Neural progenitor cell (in vitro differentiated cells): ENCODE results near the gene RSAD2. TPM values are rescaled to one million over a fixed set of nuclear protein-coding genes. Genes with fewer than 3 reads are reported as not detected.

ENCODE experiments used
- DNase-seq: peaks from one replicate; pipeline ENCODE4 v3.0.0-alpha.2; 2016; ENCODE audit warnings: low spot score
- H2AFZ ChIP-seq: fragments of 200-600 bp; sonication (generic); replicated peaks from 2 replicates; pipeline ENCODE4 v1.6.1; 2016; ENCODE audit warnings: antibody characterized with exemption
- H3F3A ChIP-seq: fragments of 200-600 bp; sonication (generic); 2 replicates; pipeline ENCODE4 v1.6.1; 2016; ENCODE audit warnings: antibody characterized with exemption, low read depth
- H3K27ac ChIP-seq: fragments of 200-600 bp; sonication (generic); 2 replicates; pipeline ENCODE4 v1.5.1; 2016; ENCODE audit warnings: mild to moderate bottlenecking
- H3K27me3 ChIP-seq: fragments of 200-600 bp; sonication (generic); 2 replicates; pipeline ENCODE4 v1.6.1; 2016; ENCODE audit warnings: mild to moderate bottlenecking, moderate library complexity
- H3K36me3 ChIP-seq: fragments of 200-600 bp; sonication (generic); 2 replicates; pipeline ENCODE4 v1.5.1; 2016
- H3K4me1 ChIP-seq: fragments of 200-600 bp; sonication (generic); 2 replicates; pipeline ENCODE4 v1.6.1; 2016; ENCODE audit warnings: mixed run types
- H3K4me2 ChIP-seq: fragments of 200-600 bp; sonication (generic); 2 replicates; pipeline ENCODE4 v1.6.1; 2016
- H3K4me3 ChIP-seq: fragments of 200-600 bp; sonication (generic); 2 replicates; pipeline ENCODE4 v1.5.1; 2016
- H3K79me2 ChIP-seq: fragments of 200-600 bp; sonication (generic); 2 replicates; pipeline ENCODE4 v1.6.1; 2016; ENCODE audit warnings: low read depth
- H3K9ac ChIP-seq: fragments of 200-600 bp; sonication (generic); 2 replicates; pipeline ENCODE4 v1.6.1; 2016
- H3K9me3 ChIP-seq: fragments of 200-600 bp; sonication (generic); 2 replicates; pipeline ENCODE4 v1.5.1; 2016; ENCODE audit warnings: low read depth
- H4K20me1 ChIP-seq: fragments of 200-600 bp; sonication (generic); 2 replicates; pipeline ENCODE4 v1.6.1; 2016; ENCODE audit warnings: low read depth
- H3K27ac Mint-ChIP-seq: 3 replicates; pipeline ENCODE4 v1.8.0; 2021; ENCODE audit warnings: mixed read lengths
- H3K27me3 Mint-ChIP-seq: 2 replicates; pipeline ENCODE4 v1.8.0; 2022; ENCODE audit warnings: low read depth, mild to moderate bottlenecking, inconsistent platforms, moderate library complexity, mixed read lengths; ENCODE audit not compliant: insufficient read depth
- H3K36me3 Mint-ChIP-seq: 3 replicates; pipeline ENCODE4 v1.8.0; 2021; ENCODE audit warnings: mixed read lengths
- H3K4me1 Mint-ChIP-seq: 3 replicates; pipeline ENCODE4 v1.8.0; 2021; ENCODE audit warnings: mixed read lengths
- H3K4me3 Mint-ChIP-seq: 3 replicates; pipeline ENCODE4 v1.8.0; 2021; ENCODE audit warnings: mild to moderate bottlenecking, moderate library complexity, mixed read lengths
- H3K9me3 Mint-ChIP-seq: 3 replicates; pipeline ENCODE4 v1.8.0; 2020; ENCODE audit warnings: mixed read lengths
- CTCF ChIP-seq: fragments of 200-600 bp; sonication (generic); IDR thresholded peaks from 2 replicates; pipeline ENCODE4 v1.5.1; 2017; ENCODE audit warnings: antibody characterized with exemption, mild to moderate bottlenecking
- EZH2 ChIP-seq: fragments of 200-600 bp; sonication (generic); IDR thresholded peaks from 2 replicates; pipeline ENCODE4 v1.6.1; 2017; ENCODE audit warnings: antibody characterized with exemption, mild to moderate bottlenecking, moderate library complexity
- EZH2phosphoT487 ChIP-seq: fragments of 200-600 bp; sonication (generic); IDR thresholded peaks from 2 replicates; pipeline ENCODE4 v1.6.1; 2017; ENCODE audit warnings: antibody characterized with exemption
- total RNA-seq: library from RNA; depleted of rRNA; stranded (reverse); fragments of >200 nt; gene quantifications from 2 replicates; pipeline ENCODE4 v1.2.3, GENCODE V29; 2015; ENCODE audit warnings: low replicate concordance

RSAD2 gene
- total RNA-seq, 1 donor from 2014 or later: not detected

GRCh38 chr2:6883448-6884122 lies 6.0 kb downstream of the RSAD2 start:
- Histone ChIP-seq H3F3A (no peaks in the 10 kb centered on the region), H3K4me1 (no peaks in the 10 kb centered on the region), H2AFZ (no peak overlapping the region), H3K4me2 (no peak overlapping the region), H3K9ac (no peak overlapping the region), H3K79me2 (no peaks in the 10 kb centered on the region), H3K9me3 (no peaks in the 10 kb centered on the region), H3K27ac (no peak overlapping the region), H3K36me3 (no peaks in the 10 kb centered on the region), H4K20me1 (no peaks in the 10 kb centered on the region), H3K27me3 (no peaks in the 10 kb centered on the region), H3K4me3 (no peak overlapping the region)
- H3K27ac Mint-ChIP-seq: no peak overlapping the region
- TF ChIP-seq CTCF (no peak), EZH2phosphoT487 (no peak), EZH2 (no peak)
- H3K4me1 Mint-ChIP-seq: no peaks in the 10 kb centered on the region
- H3K9me3 Mint-ChIP-seq: peaks cover 9% of the 10 kb centered on the region
- H3K27me3 Mint-ChIP-seq: peaks cover 10% of the 10 kb centered on the region
- no peaks in the 10 kb centered on the region for H3K36me3 Mint-ChIP-seq
- DNase-seq: no peak
- H3K4me3 Mint-ChIP-seq: no peak overlapping the region

GRCh38 chr2:6885551-6885950 lies 8.0 kb downstream of the RSAD2 start:
- no peak overlapping the region for H3K4me3 ChIP-seq
- Mint-ChIP-seq H3K36me3 (no peaks in the 10 kb centered on the region), H3K4me1 (no peaks in the 10 kb centered on the region), H3K4me3 (no peak overlapping the region), H3K9me3 (peaks cover under 1% of the 10 kb centered on the region), H3K27me3 (peaks cover 12% of the 10 kb centered on the region), H3K27ac (no peak overlapping the region)
- H3K27ac ChIP-seq: no peak overlapping the region
- H3K27me3 ChIP-seq: no peaks in the 10 kb centered on the region
- no peak overlapping the region for H3K4me2 ChIP-seq
- TF ChIP-seq EZH2 (no peak), CTCF (no peak), EZH2phosphoT487 (no peak)
- no peaks in the 10 kb centered on the region for H3K79me2 ChIP-seq
- H3K9ac ChIP-seq: no peak overlapping the region
- no peaks in the 10 kb centered on the region for H3F3A ChIP-seq
- H3K36me3 ChIP-seq: no peaks in the 10 kb centered on the region
- DNase-seq: no peak
- no peaks in the 10 kb centered on the region for H4K20me1 ChIP-seq
- H3K9me3 ChIP-seq: no peaks in the 10 kb centered on the region
- H2AFZ ChIP-seq: no peak overlapping the region
- no peaks in the 10 kb centered on the region for H3K4me1 ChIP-seq

GRCh38 chr2:6885968-6886367 lies 8.4 kb downstream of the RSAD2 start:
- H3K79me2 ChIP-seq: no peaks in the 10 kb centered on the region
- no peaks in the 10 kb centered on the region for H3K9me3 Mint-ChIP-seq
- no peak overlapping the region for H3K4me2 ChIP-seq
- no peaks in the 10 kb centered on the region for H3K4me1 ChIP-seq
- H3F3A ChIP-seq: no peaks in the 10 kb centered on the region
- TF ChIP-seq EZH2phosphoT487 (no peak), EZH2 (no peak), CTCF (no peak)
- H4K20me1 ChIP-seq: no peaks in the 10 kb centered on the region
- no peak overlapping the region for H3K4me3 Mint-ChIP-seq
- H3K27me3 Mint-ChIP-seq: peaks cover 12% of the 10 kb centered on the region
- H3K36me3 Mint-ChIP-seq: no peaks in the 10 kb centered on the region
- H2AFZ ChIP-seq: no peak overlapping the region
- H3K27me3 ChIP-seq: no peaks in the 10 kb centered on the region
- H3K27ac Mint-ChIP-seq: no peak overlapping the region
- no peak for DNase-seq
- no peaks in the 10 kb centered on the region for H3K36me3 ChIP-seq
- H3K4me1 Mint-ChIP-seq: no peaks in the 10 kb centered on the region
- no peak overlapping the region for H3K9ac ChIP-seq
- no peak overlapping the region for H3K4me3 ChIP-seq
- no peaks in the 10 kb centered on the region for H3K9me3 ChIP-seq
- no peak overlapping the region for H3K27ac ChIP-seq
